DOHH2 (cell line): ENCODE measurements around the gene NLRP1.

Experiments
- EZH2phosphoT487 ChIP-seq: fragments of 200-600 bp; sonication (generic); IDR thresholded peaks from 2 replicates; pipeline ENCODE4 v1.6.1; 2017; ENCODE audit warnings: borderline replicate concordance, mild to moderate bottlenecking, antibody characterized with exemption, low read length, moderate library complexity, mixed read lengths
- TF ChIP-seq, protein P1 (sequence below): fragments of 200-600 bp; sonication (generic); IDR thresholded peaks from one replicate; pipeline ENCODE4 v1.5.1; 2014; ENCODE audit warnings: antibody characterized with exemption, mild to moderate bottlenecking, low read depth, low read length; ENCODE audit not compliant: poor library complexity, severe bottlenecking

DNA sequence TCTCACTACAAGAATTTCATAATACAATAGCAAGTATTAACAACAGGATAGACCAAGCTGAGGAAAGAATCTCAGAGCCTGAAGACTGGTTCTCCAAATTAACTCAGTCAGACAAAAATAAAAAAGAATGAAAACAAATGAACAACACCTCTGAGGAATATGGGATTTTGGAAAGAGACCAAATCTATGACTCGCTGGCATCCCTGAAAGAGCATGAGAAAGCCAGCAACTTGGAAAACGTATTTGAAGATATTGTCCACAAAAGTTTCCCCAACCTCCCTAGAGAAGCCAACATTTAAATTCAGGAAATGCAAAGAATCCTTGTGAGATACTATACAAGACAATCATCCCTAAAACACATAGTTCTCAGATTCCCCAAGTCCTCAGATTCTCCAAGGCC, 20.9 kb downstream of the NLRP1 start:
- TF ChIP-seq, protein P1, sequence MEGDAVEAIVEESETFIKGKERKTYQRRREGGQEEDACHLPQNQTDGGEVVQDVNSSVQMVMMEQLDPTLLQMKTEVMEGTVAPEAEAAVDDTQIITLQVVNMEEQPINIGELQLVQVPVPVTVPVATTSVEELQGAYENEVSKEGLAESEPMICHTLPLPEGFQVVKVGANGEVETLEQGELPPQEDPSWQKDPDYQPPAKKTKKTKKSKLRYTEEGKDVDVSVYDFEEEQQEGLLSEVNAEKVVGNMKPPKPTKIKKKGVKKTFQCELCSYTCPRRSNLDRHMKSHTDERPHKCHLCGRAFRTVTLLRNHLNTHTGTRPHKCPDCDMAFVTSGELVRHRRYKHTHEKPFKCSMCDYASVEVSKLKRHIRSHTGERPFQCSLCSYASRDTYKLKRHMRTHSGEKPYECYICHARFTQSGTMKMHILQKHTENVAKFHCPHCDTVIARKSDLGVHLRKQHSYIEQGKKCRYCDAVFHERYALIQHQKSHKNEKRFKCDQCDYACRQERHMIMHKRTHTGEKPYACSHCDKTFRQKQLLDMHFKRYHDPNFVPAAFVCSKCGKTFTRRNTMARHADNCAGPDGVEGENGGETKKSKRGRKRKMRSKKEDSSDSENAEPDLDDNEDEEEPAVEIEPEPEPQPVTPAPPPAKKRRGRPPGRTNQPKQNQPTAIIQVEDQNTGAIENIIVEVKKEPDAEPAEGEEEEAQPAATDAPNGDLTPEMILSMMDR, result no peak
- TF ChIP-seq EZH2phosphoT487, result no peak
